Measurements from ENCODE around the gene TALDO1. TPM values are rescaled to one million over a fixed set of nuclear protein-coding genes. Genes with fewer than 3 reads are reported as not detected.

Gene TALDO1
- total RNA-seq, 1 experiment from 2014 or later = 173 TPM

DNA sequence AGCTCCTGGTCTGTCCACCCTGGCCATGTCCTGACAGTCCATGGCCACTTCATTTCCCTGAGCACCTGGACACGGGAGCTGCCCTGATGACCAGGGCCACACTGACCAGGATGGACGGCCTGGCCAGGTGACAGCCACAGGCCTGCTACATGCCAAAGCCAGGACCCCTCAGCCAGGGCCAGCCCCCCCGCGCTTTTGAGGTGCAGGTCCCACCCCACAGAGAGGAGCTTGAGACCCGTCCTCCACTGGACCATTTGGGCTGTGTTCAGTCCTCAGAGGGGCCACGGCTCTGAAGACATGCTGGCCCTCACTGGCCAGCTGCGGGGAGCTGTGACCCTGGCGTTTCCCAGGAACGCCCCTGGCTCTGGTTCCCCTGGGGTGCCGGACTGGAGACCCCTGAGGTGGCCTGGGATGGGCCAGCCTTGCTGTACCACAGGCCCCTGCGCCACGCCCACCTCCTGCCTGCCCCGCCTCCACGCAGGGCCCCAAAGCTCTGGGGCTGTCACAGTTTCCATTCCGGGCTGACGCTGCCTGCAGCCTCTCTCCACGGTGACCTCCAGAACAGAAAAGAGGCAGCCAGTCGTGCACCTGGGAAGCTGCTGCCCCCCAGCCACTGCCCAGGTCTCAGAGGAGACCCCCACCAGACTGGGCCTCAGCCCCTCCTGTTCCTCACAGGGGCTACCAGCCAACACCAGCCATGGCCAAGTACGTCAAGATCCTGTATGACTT, 23.1 kb upstream of the TALDO1 start:
- peaks cover 40% of the 10 kb centered on the region for H3K27me3 ChIP-seq (replicated peaks; ENCODE audit: insufficient read depth, low read depth, low read length, poor library complexity)
- no peak overlapping the region for H3K27ac ChIP-seq (ENCODE audit: low read depth, low read length, poor library complexity, severe bottlenecking)
- no peaks in the 10 kb centered on the region for H3K36me3 ChIP-seq (ENCODE audit: insufficient read depth, low read length, poor library complexity, severe bottlenecking)
- ChIA-PET POLR2A (ENCODE audit: low non-redundant PET) (interaction anchor here (0.6 kb wide), 1 partner anchor 12 kb away, joined by 3 read pairs; no protein-coding TSS in a partner anchor), CTCF (interaction anchor here (0.6 kb wide), 1 partner anchor 111 kb away, joined by 3 read pairs; no protein-coding TSS in a partner anchor)
- no peaks in the 10 kb centered on the region for H3K4me1 ChIP-seq (ENCODE audit: insufficient read depth, low read length, poor library complexity, severe bottlenecking)
- H3K4me3 ChIP-seq (ENCODE audit: low read depth, low read length, poor library complexity, severe bottlenecking) = no peak overlapping the region
- intact Hi-C loops (cut with micrococcal nuclease; ENCODE audit: unreplicated experiment) = loop anchor here (5.0 to 10.0 kb wide), 2 partner anchors 62 to 169 kb away; no protein-coding TSS in a partner anchor
- no TSS peak for BruUV-seq (replicated peaks)
- TF ChIP-seq EZH2 (IDR thresholded peaks at IDR 0.05; ENCODE audit: borderline replicate concordance, low read depth, low read length, poor library complexity, severe bottlenecking) (no peak), CTCF (conservative IDR thresholded peaks at IDR 0.05; ENCODE audit: low read depth, low read length) (no peak)
- no peak for DNase-seq (ENCODE audit: low spot score)
- H3K9me3 ChIP-seq (ENCODE audit: low read depth, low read length, poor library complexity, severe bottlenecking) = no peaks in the 10 kb centered on the region

- Histone ChIP-seq H3K9me3 (ENCODE audit: low read depth, low read length, poor library complexity, severe bottlenecking) (no peaks in the 10 kb centered on the region), H3K27ac (ENCODE audit: low read depth, low read length, poor library complexity, severe bottlenecking) (no peak overlapping the region), H3K27me3 (replicated peaks; ENCODE audit: insufficient read depth, low read depth, low read length, poor library complexity) (peaks cover 35% of the 10 kb centered on the region), H3K4me3 (ENCODE audit: low read depth, low read length, poor library complexity, severe bottlenecking) (no peak overlapping the region), H3K4me1 (ENCODE audit: insufficient read depth, low read length, poor library complexity, severe bottlenecking) (no peaks in the 10 kb centered on the region), H3K36me3 (ENCODE audit: insufficient read depth, low read length, poor library complexity, severe bottlenecking) (no peaks in the 10 kb centered on the region)
- CTCF ChIA-PET = interaction anchor here (0.6 kb wide), 1 partner anchor 112 kb away, joined by 3 read pairs; no protein-coding TSS in a partner anchor
- no peak for DNase-seq (ENCODE audit: low spot score)
- intact Hi-C loops (cut with micrococcal nuclease; ENCODE audit: unreplicated experiment) = loop anchor here (5.0 to 10.0 kb wide), 2 partner anchors 63 to 170 kb away; no protein-coding TSS in a partner anchor
- BruUV-seq (replicated peaks) = no TSS peak
- POLR2A ChIA-PET (ENCODE audit: low non-redundant PET) = no interaction called here
- TF ChIP-seq EZH2 (IDR thresholded peaks at IDR 0.05; ENCODE audit: borderline replicate concordance, low read depth, low read length, poor library complexity, severe bottlenecking) (no peak), CTCF (conservative IDR thresholded peaks at IDR 0.05; ENCODE audit: low read depth, low read length) (no peak)
These were observed 22.4 kb upstream of the TALDO1 start for GRCh38 chr11:724778-725386.

DNA sequence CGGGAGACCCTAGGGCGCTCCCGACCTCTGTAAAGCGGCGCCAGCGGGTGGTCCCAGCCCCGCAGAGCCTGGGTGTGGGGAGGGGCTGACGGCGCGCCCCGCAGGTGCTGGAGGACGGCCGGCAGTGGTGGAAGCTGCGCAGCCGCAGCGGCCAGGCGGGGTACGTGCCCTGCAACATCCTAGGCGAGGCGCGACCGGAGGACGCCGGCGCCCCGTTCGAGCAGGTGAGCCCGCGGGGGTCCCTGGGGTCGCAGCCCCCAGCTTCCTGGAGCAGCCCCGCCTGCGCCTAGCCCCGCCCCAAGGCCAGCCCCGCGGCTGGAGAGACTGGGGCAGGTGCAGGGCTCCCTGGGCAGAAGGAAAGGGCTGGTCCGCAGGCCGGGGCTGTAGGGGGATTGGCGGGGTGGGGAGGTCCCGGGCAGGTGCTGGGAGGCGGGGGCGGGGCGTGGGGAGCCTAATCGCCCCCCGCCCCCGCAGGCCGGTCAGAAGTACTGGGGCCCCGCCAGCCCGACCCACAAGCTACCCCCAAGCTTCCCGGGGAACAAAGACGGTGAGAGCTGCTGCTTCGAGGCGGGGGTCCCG, 21.6 kb upstream of the TALDO1 start:
- Histone ChIP-seq H3K4me1 (ENCODE audit: insufficient read depth, low read length, poor library complexity, severe bottlenecking) (no peaks in the 10 kb centered on the region), H3K9me3 (ENCODE audit: low read depth, low read length, poor library complexity, severe bottlenecking) (no peaks in the 10 kb centered on the region), H3K27me3 (replicated peaks; ENCODE audit: insufficient read depth, low read depth, low read length, poor library complexity) (peaks cover 27% of the 10 kb centered on the region), H3K36me3 (ENCODE audit: insufficient read depth, low read length, poor library complexity, severe bottlenecking) (no peaks in the 10 kb centered on the region), H3K4me3 (ENCODE audit: low read depth, low read length, poor library complexity, severe bottlenecking) (peak overlapping the region; percentile 27), H3K27ac (ENCODE audit: low read depth, low read length, poor library complexity, severe bottlenecking) (no peak overlapping the region)
- no TSS peak for BruUV-seq (replicated peaks)
- no peak for TF ChIP-seq CTCF (conservative IDR thresholded peaks at IDR 0.05; ENCODE audit: low read depth, low read length)
- TF ChIP-seq EZH2 (IDR thresholded peaks at IDR 0.05; ENCODE audit: borderline replicate concordance, low read depth, low read length, poor library complexity, severe bottlenecking) = no peak
- no peak for DNase-seq (ENCODE audit: low spot score)
- intact Hi-C loops (cut with micrococcal nuclease; ENCODE audit: unreplicated experiment) = loop anchor here (10.0 kb wide), 1 partner anchor 171 kb away; no protein-coding TSS in a partner anchor
- ChIA-PET CTCF (interaction anchor here (0.6 to 1.0 kb wide), 2 partner anchors 30 to 62 kb away, joined by 3 to 7 read pairs; partner anchors contain the start of gene TMEM80), POLR2A (ENCODE audit: low non-redundant PET) (no interaction called here)
